HG03159 (cell line): ENCODE measurements around the gene UPB1.

ENCODE experiments used
- ATAC-seq: cut with Tn5 transposase; IDR thresholded peaks from one replicate; pipeline ENCODE4 v1.9.1; 2021; ENCODE audit warnings: mild to moderate bottlenecking, moderate library complexity; ENCODE audit not compliant: unreplicated experiment

The UPB1 gene

GRCh38 chr22:24503843-24504338, 8.8 kb downstream of the UPB1 start:
- ATAC-seq = no peak

GRCh38 chr22:24504540-24504939, 9.4 kb downstream of the UPB1 start:
- no peak for ATAC-seq

GRCh38 chr22:24504956-24505736, 10.0 kb downstream of the UPB1 start:
- no peak for ATAC-seq

- ATAC-seq = no peak
These were observed 11.8 kb downstream of the UPB1 start for GRCh38 chr22:24506802-24507438.

GRCh38 chr22:24507716-24508115, 12.6 kb downstream of the UPB1 start:
- no peak for ATAC-seq

- no peak for ATAC-seq
These were observed 15.8 kb downstream of the UPB1 start for GRCh38 chr22:24510637-24511625.

- ATAC-seq = no peak
These were observed 16.9 kb downstream of the UPB1 start for GRCh38 chr22:24512043-24512442.

GRCh38 chr22:24513378-24514240, 18.5 kb downstream of the UPB1 start:
- no peak for ATAC-seq

GRCh38 chr22:24514241-24515026, 19.3 kb downstream of the UPB1 start:
- no peak for ATAC-seq

GRCh38 chr22:24515027-24515338, 19.9 kb downstream of the UPB1 start:
- no peak for ATAC-seq

- no peak for ATAC-seq
These were observed 21.2 kb downstream of the UPB1 start for GRCh38 chr22:24516301-24516737.

- no peak for ATAC-seq
These were observed 22.3 kb downstream of the UPB1 start for GRCh38 chr22:24517446-24517845.

GRCh38 chr22:24518228-24518627, 23.1 kb downstream of the UPB1 start:
- ATAC-seq = no peak

- no peak for ATAC-seq
These were observed 23.8 kb downstream of the UPB1 start for GRCh38 chr22:24518771-24519485.

GRCh38 chr22:24519496-24519895, 24.4 kb downstream of the UPB1 start:
- ATAC-seq = no peak

GRCh38 chr22:24521791-24522245, 26.7 kb downstream of the UPB1 start:
- ATAC-seq = no peak

GRCh38 chr22:24523873-24524272, 28.7 kb downstream of the UPB1 start:
- no peak for ATAC-seq

GRCh38 chr22:24525416-24526037, 30.4 kb downstream of the UPB1 start:
- ATAC-seq = peak; percentile 83
